ENCODE data around the gene MYL6B. TPM values are rescaled to one million over a fixed set of nuclear protein-coding genes. Genes with fewer than 3 reads are reported as not detected.

The MYL6B gene
- total RNA-seq, 1 experiment from 2014 or later: 66.5 TPM

- POLR2A ChIA-PET: interaction anchor here (1.1 kb wide), 1 partner anchor 16 kb away, joined by 4 read pairs; no protein-coding TSS in a partner anchor
Observed at GRCh38 chr12:56120158-56120846, 32.1 kb upstream of the MYL6B start.

More at GRCh38 chr12:56120158-56120846, 32.1 kb upstream of the MYL6B start:
- Histone ChIP-seq H3K9me3 (ENCODE audit: control insufficient read depth, insufficient read depth, low read depth, low read length) (no peaks in the 10 kb centered on the region), H3K27ac (ENCODE audit: low read length) (peak overlapping the region; percentile 82), H3K27me3 (ENCODE audit: control insufficient read depth, insufficient read depth, low read length) (no peaks in the 10 kb centered on the region), H3K4me3 (ENCODE audit: low read depth in 2 of 2, low read length in 2 of 2) (no peak overlapping the region), H3K36me3 (ENCODE audit: control insufficient read depth, insufficient read depth, low read length) (peaks cover 8% of the 10 kb centered on the region; the same call in 1 of the 2 replicates), H3K4me1 (ENCODE audit: control insufficient read depth, insufficient read depth, low read length) (peaks cover 20% of the 10 kb centered on the region)
- CTCF ChIA-PET: interaction anchor here (0.6 to 1.4 kb wide), 2 partner anchors 42 to 69 kb away, joined by 4 to 8 read pairs; partner anchors contain the start of gene SMARCC2
- BruUV-seq (replicated peaks): no TSS peak
- DNase-seq (ENCODE audit: low read depth, low spot score): no peak
- TF ChIP-seq SIN3A (IDR thresholded peaks at IDR 0.05; ENCODE audit: borderline replicate concordance, insufficient read depth, low read depth, low read length) (no peak), POLR2AphosphoS5 (IDR thresholded peaks at IDR 0.05; ENCODE audit: low read depth, low read length) (no peak), CTCF (IDR thresholded peaks at IDR 0.05) (no peak), REST (IDR thresholded peaks at IDR 0.05; ENCODE audit: insufficient read depth in 1 of 2, low read depth in 2 of 2, low read length in 1 of 2) (no peak), TCF7L2 (IDR thresholded peaks at IDR 0.05; ENCODE audit: low read depth, low read length) (no peak)
- ATAC-seq: no peak
- intact Hi-C loops (cut with micrococcal nuclease; ENCODE audit: unreplicated experiment): no loop called here
- in situ Hi-C loops (cut with HindIII; ENCODE audit: low pct_unique_long_range_greater_than_20kb, low sequenced_read_pairs): no loop called here

All from Panc1 (cell line).